HepG2 (cell line): ENCODE data around the gene SIGMAR1. TPM values are rescaled to one million over a fixed set of nuclear protein-coding genes. Genes with fewer than 3 reads are reported as not detected.

Experiments used
- ADNP ChIP-seq: sonication (generic); formaldehyde crosslinking; IDR thresholded peaks from 2 replicates; pipeline ENCODE4 v1.4.0; 2020; ENCODE audit warnings: missing genetic modification reagents
- ARID2 ChIP-seq: sonication (generic); formaldehyde crosslinking; IDR thresholded peaks from 2 replicates; pipeline ENCODE4 v1.8.1; 2022; ENCODE audit warnings: mild to moderate bottlenecking, missing genetic modification reagents, borderline replicate concordance
- BHLHE40 ChIP-seq: IDR thresholded peaks from 2 replicates; pipeline ENCODE4 v1.6.1; 2011; ENCODE audit warnings: low read length, improper control_type of control experiment
- GABPA ChIP-seq, 2 experiments: IDR thresholded peaks; 2 replicates each; pipeline ENCODE4 v1.6.1; 2011 to 2016; ENCODE audit warnings: low read depth in 2 of 2, low read length in 1 of 2, missing biosample characterization in 1 of 2, missing genetic modification characterization in 1 of 2
- NCOA2 ChIP-seq: sonication (generic); formaldehyde crosslinking; IDR thresholded peaks from 2 replicates; pipeline ENCODE4 v1.8.0; 2022; ENCODE audit warnings: inconsistent platforms
- NCOR1 ChIP-seq: fragments of 200-600 bp; sonication (generic); IDR thresholded peaks from 2 replicates; pipeline ENCODE4 v1.7.0; 2017; ENCODE audit warnings: antibody characterized with exemption, low read length, borderline replicate concordance
- PHF5A ChIP-seq: IDR thresholded peaks from one replicate; pipeline ENCODE4 v1.6.1; 2018; ENCODE audit warnings: low read depth, missing genetic modification reagents; ENCODE audit not compliant: unreplicated experiment
- SCMH1 ChIP-seq: sonication (generic); formaldehyde crosslinking; IDR thresholded peaks from 2 replicates; pipeline ENCODE4 v1.9.0; 2021; ENCODE audit warnings: missing genetic modification reagents, mild to moderate bottlenecking, borderline replicate concordance
- SIX4 ChIP-seq: sonication (generic); formaldehyde crosslinking; IDR thresholded peaks from 2 replicates; pipeline ENCODE4 v1.4.0; 2020; ENCODE audit warnings: missing genetic modification reagents
- SNAPC4 ChIP-seq: sonication (generic); formaldehyde crosslinking; IDR thresholded peaks from 2 replicates; pipeline ENCODE4 v1.4.0; 2020; ENCODE audit warnings: mild to moderate bottlenecking, missing genetic modification reagents
- XBP1 ChIP-seq: sonication (generic); formaldehyde crosslinking; IDR thresholded peaks from 2 replicates; pipeline ENCODE4 v1.5.0; 2020; ENCODE audit warnings: missing genetic modification reagents
- XRCC5 ChIP-seq: fragments of 200-400 bp; formaldehyde crosslinking; optimal IDR thresholded peaks from 2 replicates; pipeline ENCODE3; 2017; ENCODE audit warnings: mild to moderate bottlenecking, low read length
- YEATS4 ChIP-seq: sonication (generic); formaldehyde crosslinking; IDR thresholded peaks from 2 replicates; pipeline ENCODE4 v1.4.0; 2020; ENCODE audit warnings: missing genetic modification reagents, borderline replicate concordance
- ZFP62 ChIP-seq: sonication (generic); formaldehyde crosslinking; IDR thresholded peaks from 2 replicates; pipeline ENCODE4 v1.4.0; 2020; ENCODE audit warnings: missing genetic modification reagents
- ZNF296 ChIP-seq: sonication (generic); formaldehyde crosslinking; conservative IDR thresholded peaks from 2 replicates; pipeline ENCODE4 v1.5.0; 2020; ENCODE audit warnings: mild to moderate bottlenecking, missing genetic modification reagents
- ZNF652 ChIP-seq: IDR thresholded peaks from 2 replicates; pipeline ENCODE4 v1.6.1; 2016; ENCODE audit warnings: low read depth, borderline replicate concordance
- ZNF782 ChIP-seq: sonication (generic); formaldehyde crosslinking; IDR thresholded peaks from 2 replicates; pipeline ENCODE4 v1.4.0; 2020; ENCODE audit warnings: missing genetic modification reagents, mild to moderate bottlenecking, borderline replicate concordance
- ZNF790 ChIP-seq: sonication (generic); formaldehyde crosslinking; IDR thresholded peaks from 2 replicates; pipeline ENCODE4 v1.8.0; 2022; ENCODE audit warnings: missing genetic modification reagents, mild to moderate bottlenecking, borderline replicate concordance
- ZNF792 ChIP-seq: IDR thresholded peaks from 2 replicates; pipeline ENCODE4 v1.6.1; 2016
- ZNF83 ChIP-seq: sonication (generic); formaldehyde crosslinking; IDR thresholded peaks from 2 replicates; pipeline ENCODE4 v1.4.0; 2020; ENCODE audit warnings: missing genetic modification reagents, mild to moderate bottlenecking, borderline replicate concordance
- ZNF839 ChIP-seq: sonication (generic); formaldehyde crosslinking; IDR thresholded peaks from 2 replicates; pipeline ENCODE4 v1.4.0; 2020; ENCODE audit warnings: missing genetic modification reagents, mild to moderate bottlenecking, borderline replicate concordance
- ZNF841 ChIP-seq: sonication (generic); formaldehyde crosslinking; IDR thresholded peaks from 2 replicates; pipeline ENCODE4 v1.8.1; 2023; ENCODE audit warnings: missing genetic modification reagents, borderline replicate concordance
- polyA plus RNA-seq, 8 experiments: library from polyadenylated mRNA; depleted of rRNA in 3 of 8; stranded (reverse) in 7 of 8; unstranded in 1 of 8; fragments of >200 nt; fragmentation: Illumina TruSeq in 4 of 8; extraction: Trizol in 4 of 8; gene quantifications; 2 replicates each; pipeline versions ENCODE4 v1.2.1 to v1.2.3, GENCODE V29; 2011 to 2016; ENCODE audit warnings: low read depth in 4 of 8, missing spikeins in 1 of 8, mixed read lengths in 1 of 8; ENCODE audit not compliant: insufficient read depth in 1 of 8
- total RNA-seq, 5 experiments: library from RNA; depleted of rRNA; stranded (reverse); fragments of >200 nt; fragmentation: Illumina TruSeq; extraction: Trizol; gene quantifications; 2 replicates each; pipeline ENCODE4 v1.2.3, GENCODE V29; 2016; ENCODE audit warnings: low read depth in 1 of 5
- TF ChIP-seq, protein P1 (sequence below): sonication (generic); formaldehyde crosslinking; conservative IDR thresholded peaks from 2 replicates; pipeline ENCODE4 v1.4.0; 2020; ENCODE audit warnings: missing genetic modification reagents

Gene SIGMAR1
- total and polyA plus RNA-seq, 2 of the 13 experiments (the other 11 are each of a cell fraction or from before 2014, with no cell fraction given): 38.9 to 60.8 TPM

GRCh38 chr9:34646211-34647083 is 8.9 kb upstream of the SIGMAR1 start, which contains the start of gene GALT (continued):
- TF ChIP-seq ZNF839 (CRISPR knock-in tag): no peak; the same call in 1 of the 2 replicates
- no peak for TF ChIP-seq GABPA (IDR thresholded peaks at IDR 0.05; ENCODE audit: low read depth, low read length)
- TF ChIP-seq GABPA (CRISPR knock-in tag; IDR thresholded peaks at IDR 0.05; ENCODE audit: low read depth): peak; percentile 38
- no peak for TF ChIP-seq ZNF296 (CRISPR knock-in tag)
- TF ChIP-seq PHF5A (CRISPR knock-in tag): no peak
- TF ChIP-seq ZNF652 (CRISPR knock-in tag): peak; percentile 25; the same call in 1 of the 2 replicates
- TF ChIP-seq BHLHE40: peak; percentile 82
- TF ChIP-seq SCMH1 (CRISPR knock-in tag): no peak
- TF ChIP-seq ZNF83 (CRISPR knock-in tag): no peak
- peak; percentile 62 for TF ChIP-seq XRCC5
- peak; percentile 16; the same call in 1 of the 2 replicates for TF ChIP-seq NCOA2 (CRISPR knock-in tag)
- TF ChIP-seq SIX4 (CRISPR knock-in tag): 0 out of 2 replicates have a peak, but pooled peaks have one; percentile 34
- peak; percentile 83; the same call in 1 of the 2 replicates for TF ChIP-seq ZNF790 (CRISPR knock-in tag)
- TF ChIP-seq ZFP62 (CRISPR knock-in tag): no peak
- TF ChIP-seq, protein P1, sequence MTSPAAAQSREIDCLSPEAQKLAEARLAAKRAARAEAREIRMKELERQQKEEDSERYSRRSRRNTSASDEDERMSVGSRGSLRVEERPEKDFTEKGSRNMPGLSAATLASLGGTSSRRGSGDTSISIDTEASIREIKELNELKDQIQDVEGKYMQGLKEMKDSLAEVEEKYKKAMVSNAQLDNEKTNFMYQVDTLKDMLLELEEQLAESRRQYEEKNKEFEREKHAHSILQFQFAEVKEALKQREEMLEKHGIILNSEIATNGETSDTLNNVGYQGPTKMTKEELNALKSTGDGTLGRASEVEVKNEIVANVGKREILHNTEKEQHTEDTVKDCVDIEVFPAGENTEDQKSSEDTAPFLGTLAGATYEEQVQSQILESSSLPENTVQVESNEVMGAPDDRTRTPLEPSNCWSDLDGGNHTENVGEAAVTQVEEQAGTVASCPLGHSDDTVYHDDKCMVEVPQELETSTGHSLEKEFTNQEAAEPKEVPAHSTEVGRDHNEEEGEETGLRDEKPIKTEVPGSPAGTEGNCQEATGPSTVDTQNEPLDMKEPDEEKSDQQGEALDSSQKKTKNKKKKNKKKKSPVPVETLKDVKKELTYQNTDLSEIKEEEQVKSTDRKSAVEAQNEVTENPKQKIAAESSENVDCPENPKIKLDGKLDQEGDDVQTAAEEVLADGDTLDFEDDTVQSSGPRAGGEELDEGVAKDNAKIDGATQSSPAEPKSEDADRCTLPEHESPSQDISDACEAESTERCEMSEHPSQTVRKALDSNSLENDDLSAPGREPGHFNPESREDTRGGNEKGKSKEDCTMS: no peak
- no peak for TF ChIP-seq XBP1 (CRISPR knock-in tag)
- TF ChIP-seq NCOR1: peak; percentile 35; the same call in 1 of the 2 replicates
- no peak; the same call in 1 of the 2 replicates for TF ChIP-seq ZNF782 (CRISPR knock-in tag)
- no peak for TF ChIP-seq ZNF841 (CRISPR knock-in tag)
- no peak; the same call in 1 of the 2 replicates for TF ChIP-seq ADNP (CRISPR knock-in tag)
- peak; percentile 81; the same call in 1 of the 2 replicates for TF ChIP-seq SNAPC4
- peak; percentile 62 for TF ChIP-seq YEATS4 (CRISPR knock-in tag)
- TF ChIP-seq ZNF792 (CRISPR knock-in tag): peak; percentile 67
- TF ChIP-seq ARID2 (CRISPR knock-in tag): no peak
